DND-41 (cell line): Measurements from ENCODE around the gene ENTPD6.

Experiments used
- CTCF ChIP-seq: IDR thresholded peaks from 2 replicates; pipeline ENCODE4 v1.5.1; 2012; ENCODE audit warnings: borderline replicate concordance, low read length, moderate library complexity, mild to moderate bottlenecking; ENCODE audit not compliant: poor library complexity, severe bottlenecking; ENCODE audit errors: extremely low read depth
- EZH2 ChIP-seq: IDR thresholded peaks from 3 replicates; pipeline ENCODE4 v1.6.1; 2012; ENCODE audit warnings: borderline replicate concordance, low read depth, mild to moderate bottlenecking, moderate library complexity, low read length, inconsistent platforms; ENCODE audit not compliant: severe bottlenecking

- no peak for TF ChIP-seq CTCF
- no peak for TF ChIP-seq EZH2
These were observed 10.0 kb downstream of the ENTPD6 start for GRCh38 chr20:25205277-25206062.
